WERI-Rb-1 (cell line): ENCODE measurements around the gene DOCK7.
"Not testable (repeated sequence)": the region's sequence is repeated elsewhere in the genome, so short reads cannot be mapped to it uniquely, and the experiment has no call there.

Source experiments
- DNase-seq: peaks from one replicate; pipeline ENCODE4 v3.0.0-alpha.2; 2020
- H3K27ac ChIP-seq: fragments of 250-450 bp; sonication (Bioruptor Pico); 2 replicates; pipeline ENCODE4 v1.5.1; 2020; ENCODE audit warnings: mild to moderate bottlenecking, moderate library complexity
- H3K27me3 ChIP-seq: fragments of 250-450 bp; sonication (Bioruptor Pico); 2 replicates; pipeline ENCODE4 v1.5.1; 2021; ENCODE audit warnings: mild to moderate bottlenecking, low read depth, moderate library complexity; ENCODE audit not compliant: insufficient read depth, severe bottlenecking
- H3K36me3 ChIP-seq: fragments of 250-450 bp; sonication (Bioruptor Pico); 2 replicates; pipeline ENCODE4 v1.5.1; 2020; ENCODE audit warnings: mild to moderate bottlenecking, moderate library complexity
- H3K4me3 ChIP-seq: 2 replicates; pipeline ENCODE4 v1.5.1; 2011; ENCODE audit warnings: low read depth, mild to moderate bottlenecking, control low read depth, low read length
- H3K9me3 ChIP-seq: fragments of 250-450 bp; sonication (Bioruptor Pico); 2 replicates; pipeline ENCODE4 v1.5.1; 2021; ENCODE audit warnings: mild to moderate bottlenecking, moderate library complexity; ENCODE audit not compliant: severe bottlenecking
- TF ChIP-seq, protein P1 (sequence below): IDR thresholded peaks from 2 replicates; pipeline ENCODE4 v1.5.1; 2011; ENCODE audit warnings: low read depth, mild to moderate bottlenecking, control low read depth, inconsistent platforms, low read length

Gene DOCK7

GRCh38 chr1:62612770-62613169, 75.4 kb downstream of the DOCK7 start:
- DNase-seq, result no peak
- Histone ChIP-seq H3K27ac (no peak overlapping the region), H3K27me3 (no peaks in the 10 kb centered on the region), H3K9me3 (peaks cover 2% of the 10 kb centered on the region), H3K36me3 (peaks cover 8% of the 10 kb centered on the region; the same call in 1 of the 2 replicates), H3K4me3 (no peak overlapping the region)
- TF ChIP-seq, protein P1, sequence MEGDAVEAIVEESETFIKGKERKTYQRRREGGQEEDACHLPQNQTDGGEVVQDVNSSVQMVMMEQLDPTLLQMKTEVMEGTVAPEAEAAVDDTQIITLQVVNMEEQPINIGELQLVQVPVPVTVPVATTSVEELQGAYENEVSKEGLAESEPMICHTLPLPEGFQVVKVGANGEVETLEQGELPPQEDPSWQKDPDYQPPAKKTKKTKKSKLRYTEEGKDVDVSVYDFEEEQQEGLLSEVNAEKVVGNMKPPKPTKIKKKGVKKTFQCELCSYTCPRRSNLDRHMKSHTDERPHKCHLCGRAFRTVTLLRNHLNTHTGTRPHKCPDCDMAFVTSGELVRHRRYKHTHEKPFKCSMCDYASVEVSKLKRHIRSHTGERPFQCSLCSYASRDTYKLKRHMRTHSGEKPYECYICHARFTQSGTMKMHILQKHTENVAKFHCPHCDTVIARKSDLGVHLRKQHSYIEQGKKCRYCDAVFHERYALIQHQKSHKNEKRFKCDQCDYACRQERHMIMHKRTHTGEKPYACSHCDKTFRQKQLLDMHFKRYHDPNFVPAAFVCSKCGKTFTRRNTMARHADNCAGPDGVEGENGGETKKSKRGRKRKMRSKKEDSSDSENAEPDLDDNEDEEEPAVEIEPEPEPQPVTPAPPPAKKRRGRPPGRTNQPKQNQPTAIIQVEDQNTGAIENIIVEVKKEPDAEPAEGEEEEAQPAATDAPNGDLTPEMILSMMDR, result no peak

GRCh38 chr1:62610588-62610987, 77.6 kb downstream of the DOCK7 start:
- H3K36me3 ChIP-seq, H3K9me3 ChIP-seq, H3K27me3 ChIP-seq, H3K4me3 ChIP-seq, DNase-seq, H3K27ac ChIP-seq: not testable (repeated sequence)

GRCh38 chr1:62608905-62609304, 79.3 kb downstream of the DOCK7 start:
- DNase-seq, result no peak
- H3K9me3 ChIP-seq, result peaks cover 2% of the 10 kb centered on the region
- TF ChIP-seq, protein P1, result no peak
- H3K27ac ChIP-seq, result no peak overlapping the region
- H3K27me3 ChIP-seq, result no peaks in the 10 kb centered on the region
- no peak overlapping the region for H3K4me3 ChIP-seq
- H3K36me3 ChIP-seq, result 0 out of 2 replicates have a peak, but pooled peaks cover 7% of the 10 kb centered on the region

DNA sequence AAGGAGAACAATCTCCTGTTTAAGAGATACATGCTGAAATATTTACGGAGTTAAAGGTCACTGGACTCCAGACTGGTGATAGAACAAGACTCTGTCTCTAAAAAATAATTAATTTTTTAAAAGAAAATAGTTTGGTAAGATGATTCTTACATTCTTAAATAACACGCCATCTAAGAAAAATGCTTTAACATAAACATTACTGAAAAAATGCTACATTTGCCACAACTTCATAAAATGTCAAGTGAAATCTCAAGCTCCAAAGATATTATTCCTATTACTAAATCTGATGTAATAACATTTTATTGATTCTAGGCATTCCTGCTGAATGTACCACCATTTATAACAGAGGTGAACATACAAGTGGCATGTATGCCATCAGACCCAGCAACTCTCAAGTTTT, 86.7 kb downstream of the DOCK7 start:
- Histone ChIP-seq H3K4me3 (no peak overlapping the region), H3K36me3 (0 out of 2 replicates have a peak, but pooled peaks cover 3% of the 10 kb centered on the region), H3K27ac (no peak overlapping the region), H3K9me3 (no peaks in the 10 kb centered on the region), H3K27me3 (no peaks in the 10 kb centered on the region)
- TF ChIP-seq, protein P1, result no peak
- DNase-seq, result no peak

DNA sequence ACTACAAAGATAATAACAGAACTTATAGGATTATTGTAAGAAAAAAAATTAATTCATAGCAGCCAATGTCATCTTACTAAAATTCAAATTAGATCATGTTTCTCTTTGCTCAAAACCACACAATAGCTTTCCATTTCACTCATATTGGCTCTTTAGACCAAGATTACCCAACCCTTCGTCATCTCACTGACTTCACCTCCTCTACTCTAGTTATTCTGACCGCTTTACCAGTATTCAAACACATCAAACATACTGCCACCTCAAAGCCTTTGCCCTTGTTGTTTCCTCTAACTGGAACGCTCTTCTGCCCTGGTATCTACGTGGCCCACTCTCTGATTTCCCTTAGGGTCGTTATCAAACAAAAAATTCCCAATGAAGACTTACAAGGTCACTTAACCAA, 89.1 kb downstream of the DOCK7 start:
- H3K4me3 ChIP-seq, result no peak overlapping the region
- H3K36me3 ChIP-seq, result 0 out of 2 replicates have a peak, but pooled peaks cover 3% of the 10 kb centered on the region
- TF ChIP-seq, protein P1, result no peak
- no peak for DNase-seq
- no peak overlapping the region for H3K27ac ChIP-seq
- H3K9me3 ChIP-seq, result no peaks in the 10 kb centered on the region
- H3K27me3 ChIP-seq, result no peaks in the 10 kb centered on the region

DNA sequence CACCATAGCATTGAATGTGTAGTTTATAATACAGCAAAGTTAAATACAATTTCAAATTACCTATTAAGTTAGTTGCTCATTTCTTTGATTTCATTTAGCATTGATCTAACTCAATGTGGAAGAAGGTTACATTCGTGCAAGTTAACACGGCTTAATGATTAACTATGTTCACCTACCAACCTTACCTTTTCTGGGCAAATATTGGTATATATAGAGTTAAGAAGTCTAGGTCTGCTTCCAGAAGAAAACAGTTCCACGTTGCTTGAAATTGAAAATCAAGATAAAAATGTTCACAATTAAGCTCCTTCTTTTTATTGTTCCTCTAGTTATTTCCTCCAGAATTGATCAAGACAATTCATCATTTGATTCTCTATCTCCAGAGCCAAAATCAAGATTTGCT, 90.9 kb downstream of the DOCK7 start, which contains the start of gene ANGPTL3:
ANGPTL3 (plus strand) TSS at position 240 of the 400 bp plus-strand sequence; CDS start at position 287, 47 bp downstream.
- no peak for DNase-seq
- Histone ChIP-seq H3K36me3 (0 out of 2 replicates have a peak, but pooled peaks cover 3% of the 10 kb centered on the region), H3K9me3 (no peaks in the 10 kb centered on the region), H3K27me3 (no peaks in the 10 kb centered on the region), H3K27ac (no peak within 1 kb of the TSS), H3K4me3 (no peak within 1 kb of the TSS)
- TF ChIP-seq, protein P1, result no peak
